Lower lobe of right lung (tissue), 2 donors: ENCODE measurements around the gene RAP1A. TPM values are rescaled to one million over a fixed set of nuclear protein-coding genes. Genes with fewer than 3 reads are reported as not detected.
A peak's percentile ranks its signal among the peaks of the same experiment; 100 is the strongest.

Source experiments
- ATAC-seq, 2 donors: fragments of 200-7000 bp; cut with Tn5 transposase; one replicate each; pipeline ENCODE4 v1.9.1; 2020 to 2022; ENCODE audit warnings: mild to moderate bottlenecking in 2 of 2, moderate library complexity in 2 of 2
- DNase-seq: peaks from one replicate; pipeline ENCODE4 v3.0.0-alpha.2; 2020
- H3K27ac ChIP-seq: fragments of 200-600 bp; one replicate; pipeline ENCODE4 v1.8.0; 2022
- H3K27me3 ChIP-seq: fragments of 200-600 bp; one replicate; pipeline ENCODE4 v1.8.0; 2022; ENCODE audit warnings: low read depth
- H3K36me3 ChIP-seq: fragments of 200-600 bp; one replicate; pipeline ENCODE4 v1.8.0; 2022; ENCODE audit warnings: mild to moderate bottlenecking
- H3K4me1 ChIP-seq: fragments of 200-600 bp; one replicate; pipeline ENCODE4 v1.8.0; 2022
- H3K4me3 ChIP-seq: fragments of 200-600 bp; one replicate; pipeline ENCODE4 v1.8.0; 2022; ENCODE audit warnings: mild to moderate bottlenecking
- H3K9me3 ChIP-seq: fragments of 200-600 bp; one replicate; pipeline ENCODE4 v1.8.0; 2022
- CTCF ChIP-seq: fragments of 200-600 bp; IDR thresholded peaks from one replicate; pipeline ENCODE4 v1.8.0; 2022; ENCODE audit warnings: antibody characterized with exemption, mild to moderate bottlenecking
- intact Hi-C: fragments of 100-400 bp; cut with DNase I; formaldehyde crosslinking; loops from one replicate; pipeline ENCODE4 v1.11.0; 2022
- total RNA-seq: library from RNA; stranded (reverse); fragmentation: NEBNext Ultra II Directional; extraction: Animal tissue kit (Norgen Biotek cat#: 25700); gene quantifications from one replicate; pipeline ENCODE4 v1.2.1, GENCODE V29; 2021
- donor health status: DM: no; HTN: yes; CAD: no; lungs with severe emphysema.

Gene RAP1A
- total RNA-seq, 1 donor from 2014 or later, result 134 TPM

DNA sequence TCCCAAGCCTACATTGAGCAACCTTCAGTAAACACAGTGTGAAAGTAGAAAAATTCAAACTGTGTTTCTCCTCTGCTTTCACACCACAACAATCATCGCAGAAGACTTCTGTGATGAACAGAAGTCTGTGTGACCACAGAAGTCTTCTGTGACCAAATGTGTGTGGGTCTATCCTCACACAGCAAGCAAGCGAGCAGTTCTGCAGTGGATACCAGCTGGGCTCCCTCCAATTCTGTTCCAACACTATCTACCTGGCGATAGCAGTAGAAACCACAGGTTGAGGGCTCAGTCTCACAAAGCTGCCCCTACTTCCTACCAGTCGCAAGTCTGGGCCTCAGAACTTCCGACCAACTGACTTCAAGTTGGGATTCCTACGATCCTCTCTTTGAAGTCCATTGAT lies 21.0 kb upstream of the RAP1A start:
- Histone ChIP-seq H3K9me3 (no peaks in the 10 kb centered on the region), H3K4me3 (no peak overlapping the region), H3K36me3 (no peaks in the 10 kb centered on the region), H3K4me1 (peaks cover 53% of the 10 kb centered on the region), H3K27me3 (no peaks in the 10 kb centered on the region), H3K27ac (no peak overlapping the region)
- intact Hi-C loops, result no loop called here
- no peak for TF ChIP-seq CTCF
- DNase-seq (no peak), ATAC-seq (peak; percentile 10 to 23)

DNA sequence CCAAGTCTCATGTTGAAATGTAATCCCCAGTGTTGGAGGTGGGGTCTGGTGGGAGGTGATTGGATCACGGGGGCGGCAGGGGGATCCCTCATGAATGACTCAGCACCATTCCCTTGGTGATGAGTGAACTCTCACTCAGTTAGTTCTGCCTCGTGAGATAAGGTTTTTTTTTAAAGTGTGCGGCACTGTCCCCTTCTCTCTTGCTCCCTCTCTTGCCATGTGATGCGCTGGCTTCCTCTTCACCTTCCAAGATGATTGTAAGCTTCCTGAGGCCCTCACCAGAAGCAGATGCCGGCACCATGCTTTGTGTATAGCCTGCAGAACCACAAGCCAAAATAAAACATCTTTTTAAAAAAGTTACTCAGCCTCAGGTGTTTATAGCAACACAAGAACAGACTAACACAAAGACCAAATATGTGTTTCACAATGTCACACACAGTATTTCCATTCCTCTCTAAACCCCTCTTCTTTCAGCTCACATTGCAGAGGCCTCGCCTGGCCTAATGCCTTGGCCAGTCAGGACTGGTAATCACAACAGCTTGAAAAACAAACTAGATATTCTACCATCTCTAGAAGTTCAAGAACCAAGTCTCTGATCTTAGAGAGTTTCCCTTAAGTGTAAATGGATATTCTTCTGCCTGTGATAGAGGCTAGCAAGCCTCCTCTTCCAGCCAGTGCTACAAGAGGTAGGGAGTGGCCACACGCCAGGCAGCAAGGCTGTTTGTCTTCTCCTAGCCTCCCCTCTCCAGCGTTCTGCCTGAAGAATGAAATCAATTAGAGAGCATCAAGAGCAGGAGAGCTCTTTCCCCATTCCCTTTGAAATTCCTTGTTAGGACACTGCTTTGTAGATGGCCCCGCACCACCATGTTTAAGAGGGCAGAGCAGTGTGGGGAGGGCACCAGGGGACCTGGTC lies 19.6 kb upstream of the RAP1A start:
- DNase-seq, result peak; percentile 44
- intact Hi-C loops, result no loop called here
- peaks cover 55% of the 10 kb centered on the region for H3K4me1 ChIP-seq
- H3K36me3 ChIP-seq, result no peaks in the 10 kb centered on the region
- H3K27ac ChIP-seq, result no peak overlapping the region
- no peaks in the 10 kb centered on the region for H3K9me3 ChIP-seq
- H3K4me3 ChIP-seq, result no peak overlapping the region
- ATAC-seq, result no peak
- no peak for TF ChIP-seq CTCF
- H3K27me3 ChIP-seq, result no peaks in the 10 kb centered on the region

DNA sequence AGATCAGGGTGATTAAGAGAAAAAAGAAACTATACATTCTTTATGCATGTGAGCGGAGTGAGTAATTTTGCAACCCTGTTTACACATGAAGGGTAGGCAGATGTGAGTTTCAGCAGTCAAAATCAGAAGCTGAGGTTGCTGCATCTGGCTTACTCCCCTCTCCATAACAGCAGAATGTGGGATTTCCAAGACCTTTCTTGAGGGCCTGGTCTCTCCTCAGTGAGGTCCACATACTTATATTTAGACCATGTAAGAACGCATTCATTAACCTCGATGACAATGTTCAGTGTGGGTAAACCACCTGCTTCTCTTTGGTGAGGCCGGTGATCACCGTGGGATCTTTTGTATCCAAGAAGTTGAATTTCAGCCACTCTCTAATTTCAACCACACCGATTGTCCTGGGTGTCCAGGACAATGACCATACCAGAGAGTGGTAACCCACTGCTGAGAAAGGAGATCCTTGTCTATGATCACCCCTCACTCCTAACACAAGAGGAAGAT lies 18.7 kb upstream of the RAP1A start:
- Histone ChIP-seq H3K36me3 (no peaks in the 10 kb centered on the region), H3K9me3 (no peaks in the 10 kb centered on the region), H3K27ac (no peak overlapping the region), H3K4me1 (peaks cover 55% of the 10 kb centered on the region), H3K27me3 (no peaks in the 10 kb centered on the region), H3K4me3 (no peak overlapping the region)
- DNase-seq, result no peak
- intact Hi-C loops, result no loop called here
- no peak for TF ChIP-seq CTCF
- ATAC-seq, result no peak

GRCh38 chr1:111602302-111602701 lies 17.3 kb upstream of the RAP1A start:
- no peak for ATAC-seq
- H3K4me1 ChIP-seq, result peaks cover 51% of the 10 kb centered on the region

GRCh38 chr1:111602974-111603373 lies 16.6 kb upstream of the RAP1A start:
- no peak for TF ChIP-seq CTCF
- ATAC-seq (no peak), DNase-seq (no peak)
- no peak overlapping the region for H3K4me3 ChIP-seq
- H3K36me3 ChIP-seq, result no peaks in the 10 kb centered on the region
- no peaks in the 10 kb centered on the region for H3K27me3 ChIP-seq
- intact Hi-C loops, result no loop called here
- peaks cover 44% of the 10 kb centered on the region for H3K4me1 ChIP-seq
- no peaks in the 10 kb centered on the region for H3K9me3 ChIP-seq
- no peak overlapping the region for H3K27ac ChIP-seq

More at GRCh38 chr1:111602302-111602701, 17.3 kb upstream of the RAP1A start:
- Histone ChIP-seq H3K9me3 (no peaks in the 10 kb centered on the region), H3K27me3 (no peaks in the 10 kb centered on the region), H3K4me3 (no peak overlapping the region), H3K36me3 (no peaks in the 10 kb centered on the region), H3K27ac (no peak overlapping the region)
- intact Hi-C loops, result no loop called here
- DNase-seq, result no peak
- TF ChIP-seq CTCF, result no peak
